PFSK-1 (cell line): ENCODE measurements around the gene CELF1.

Experiments used
- FOXP2 ChIP-seq: optimal IDR thresholded peaks from 2 replicates; pipeline ENCODE3; 2011; ENCODE audit warnings: borderline replicate concordance, control low read depth, inconsistent platforms; ENCODE audit not compliant: insufficient read depth; ENCODE audit errors: extremely low read length, extremely low read depth
- POLR2AphosphoS5 ChIP-seq: IDR thresholded peaks from 2 replicates; pipeline ENCODE4 v1.6.1; 2012; ENCODE audit warnings: low read depth, mild to moderate bottlenecking, control low read depth, low read length, moderate library complexity
- SIN3A ChIP-seq: IDR thresholded peaks from 2 replicates; pipeline ENCODE4 v1.6.1; 2012; ENCODE audit warnings: mild to moderate bottlenecking, low read length, moderate library complexity, borderline replicate concordance; ENCODE audit not compliant: insufficient read depth
- TAF1 ChIP-seq: IDR thresholded peaks from 2 replicates; pipeline ENCODE4 v1.6.1; 2012; ENCODE audit warnings: low read length, control low read depth, borderline replicate concordance; ENCODE audit not compliant: insufficient read depth
- TF ChIP-seq, protein P1 (sequence below), 2 experiments: IDR thresholded peaks; 2 replicates each; pipeline versions ENCODE4 v1.6.1 to v1.8.0; 2011 to 2012; ENCODE audit warnings: low read depth in 2 of 2, low read length in 2 of 2, control low read depth in 1 of 2, inconsistent platforms in 1 of 2, mild to moderate bottlenecking in 1 of 2, moderate library complexity in 1 of 2; ENCODE audit not compliant: insufficient read depth in 1 of 2

Gene CELF1

GRCh38 chr11:47512701-47513100 lies 40.2 kb downstream of the CELF1 start:
- TF ChIP-seq TAF1 (no peak), POLR2AphosphoS5 (no peak), FOXP2 (no peak), SIN3A (no peak)
- TF ChIP-seq, protein P1, sequence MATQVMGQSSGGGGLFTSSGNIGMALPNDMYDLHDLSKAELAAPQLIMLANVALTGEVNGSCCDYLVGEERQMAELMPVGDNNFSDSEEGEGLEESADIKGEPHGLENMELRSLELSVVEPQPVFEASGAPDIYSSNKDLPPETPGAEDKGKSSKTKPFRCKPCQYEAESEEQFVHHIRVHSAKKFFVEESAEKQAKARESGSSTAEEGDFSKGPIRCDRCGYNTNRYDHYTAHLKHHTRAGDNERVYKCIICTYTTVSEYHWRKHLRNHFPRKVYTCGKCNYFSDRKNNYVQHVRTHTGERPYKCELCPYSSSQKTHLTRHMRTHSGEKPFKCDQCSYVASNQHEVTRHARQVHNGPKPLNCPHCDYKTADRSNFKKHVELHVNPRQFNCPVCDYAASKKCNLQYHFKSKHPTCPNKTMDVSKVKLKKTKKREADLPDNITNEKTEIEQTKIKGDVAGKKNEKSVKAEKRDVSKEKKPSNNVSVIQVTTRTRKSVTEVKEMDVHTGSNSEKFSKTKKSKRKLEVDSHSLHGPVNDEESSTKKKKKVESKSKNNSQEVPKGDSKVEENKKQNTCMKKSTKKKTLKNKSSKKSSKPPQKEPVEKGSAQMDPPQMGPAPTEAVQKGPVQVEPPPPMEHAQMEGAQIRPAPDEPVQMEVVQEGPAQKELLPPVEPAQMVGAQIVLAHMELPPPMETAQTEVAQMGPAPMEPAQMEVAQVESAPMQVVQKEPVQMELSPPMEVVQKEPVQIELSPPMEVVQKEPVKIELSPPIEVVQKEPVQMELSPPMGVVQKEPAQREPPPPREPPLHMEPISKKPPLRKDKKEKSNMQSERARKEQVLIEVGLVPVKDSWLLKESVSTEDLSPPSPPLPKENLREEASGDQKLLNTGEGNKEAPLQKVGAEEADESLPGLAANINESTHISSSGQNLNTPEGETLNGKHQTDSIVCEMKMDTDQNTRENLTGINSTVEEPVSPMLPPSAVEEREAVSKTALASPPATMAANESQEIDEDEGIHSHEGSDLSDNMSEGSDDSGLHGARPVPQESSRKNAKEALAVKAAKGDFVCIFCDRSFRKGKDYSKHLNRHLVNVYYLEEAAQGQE (IDR thresholded peaks at IDR 0.05; ENCODE audit: insufficient read depth in 1 of 2, low read depth in 2 of 2, low read length in 2 of 2), result no peak

DNA sequence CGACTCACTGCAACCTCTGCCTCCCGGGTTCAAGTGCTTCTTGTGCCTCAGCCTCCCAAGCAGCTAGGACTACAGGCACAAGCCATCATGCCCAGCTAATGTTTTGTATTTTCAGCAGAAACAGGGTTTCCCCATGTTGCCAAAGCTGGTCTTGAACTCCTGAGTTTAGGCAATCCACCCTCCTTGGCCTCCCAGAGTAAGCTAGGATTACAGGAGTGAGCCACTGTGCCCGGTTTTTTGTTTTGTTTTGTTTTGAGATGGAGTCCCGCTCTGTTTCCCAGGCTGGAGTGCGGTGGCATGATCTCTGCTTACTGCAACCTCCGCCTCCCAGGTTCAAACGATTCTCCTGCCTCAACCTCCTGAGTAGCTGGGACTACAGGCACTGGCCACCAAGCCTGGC lies 41.0 kb downstream of the CELF1 start:
- TF ChIP-seq POLR2AphosphoS5, result no peak
- TF ChIP-seq, protein P1 (IDR thresholded peaks at IDR 0.05; ENCODE audit: insufficient read depth in 1 of 2, low read depth in 2 of 2, low read length in 2 of 2), result no peak
- no peak for TF ChIP-seq FOXP2
- no peak for TF ChIP-seq TAF1
- no peak for TF ChIP-seq SIN3A

DNA sequence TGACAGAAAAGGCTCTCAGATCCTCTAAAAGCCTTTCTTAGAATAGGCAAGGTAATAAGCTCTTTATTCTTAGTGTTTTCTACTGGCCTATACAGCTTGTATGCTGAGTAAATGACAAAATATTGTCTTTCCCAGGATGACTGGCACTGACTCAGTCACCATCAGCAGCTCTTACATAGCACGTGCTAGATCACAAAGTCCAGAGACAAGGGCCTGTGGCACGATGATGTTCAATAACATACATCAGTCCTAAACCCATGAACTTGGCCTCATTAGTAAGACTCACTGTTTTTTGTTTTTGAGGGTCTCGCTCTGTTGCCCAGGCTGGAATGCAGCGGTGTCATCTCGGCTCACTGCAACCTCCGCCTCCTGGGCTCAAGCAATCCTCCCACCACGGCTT lies 42.7 kb downstream of the CELF1 start:
- no peak for TF ChIP-seq SIN3A
- TF ChIP-seq TAF1, result no peak
- no peak for TF ChIP-seq FOXP2
- no peak for TF ChIP-seq POLR2AphosphoS5
- TF ChIP-seq, protein P1 (IDR thresholded peaks at IDR 0.05; ENCODE audit: insufficient read depth in 1 of 2, low read depth in 2 of 2, low read length in 2 of 2), result no peak

GRCh38 chr11:47509077-47509536 lies 43.8 kb downstream of the CELF1 start:
- TF ChIP-seq TAF1 (no peak), POLR2AphosphoS5 (no peak), SIN3A (no peak), FOXP2 (no peak)
- TF ChIP-seq, protein P1 (IDR thresholded peaks at IDR 0.05; ENCODE audit: insufficient read depth in 1 of 2, low read depth in 2 of 2, low read length in 2 of 2), result no peak

DNA sequence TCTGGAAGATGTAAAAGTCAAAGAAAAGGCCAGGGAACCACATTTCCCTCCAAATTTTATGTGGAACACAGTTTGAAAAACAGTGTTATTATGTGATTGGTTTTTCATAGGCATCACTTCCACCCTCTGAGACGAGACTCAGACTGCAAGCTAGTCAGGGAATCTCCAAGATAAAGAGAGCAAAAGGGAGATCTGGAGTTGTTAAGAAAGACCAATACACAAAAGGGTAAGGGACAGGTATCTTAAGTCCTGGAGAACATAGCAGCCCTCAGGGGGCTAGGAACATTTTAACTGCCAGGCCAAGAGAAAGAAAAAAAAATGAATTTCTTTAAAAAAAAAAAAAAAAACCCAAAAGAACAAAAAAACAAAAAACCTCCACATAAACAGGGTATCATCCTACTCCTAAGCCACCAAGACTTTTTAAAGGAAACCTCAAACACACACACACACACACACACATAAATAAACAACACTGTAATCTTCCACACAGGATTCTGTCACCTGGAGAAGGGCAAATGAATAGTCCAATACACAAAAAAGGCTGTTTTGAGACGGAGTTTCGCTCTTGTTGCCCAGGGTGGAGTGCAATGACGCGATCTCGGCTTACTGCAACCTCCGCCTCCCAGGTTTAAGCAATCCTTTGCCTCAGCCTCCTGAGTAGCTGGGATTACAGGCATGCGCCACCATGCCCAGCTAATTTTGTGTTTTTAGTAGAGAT lies 44.5 kb downstream of the CELF1 start:
- no peak for TF ChIP-seq SIN3A
- TF ChIP-seq, protein P1 (IDR thresholded peaks at IDR 0.05; ENCODE audit: insufficient read depth in 1 of 2, low read depth in 2 of 2, low read length in 2 of 2), result no peak
- no peak for TF ChIP-seq FOXP2
- TF ChIP-seq POLR2AphosphoS5, result no peak
- TF ChIP-seq TAF1, result no peak
